22Rv1 (cell line): ENCODE measurements around the gene PDSS1.

ENCODE experiments used
- H3K27ac ChIP-seq: fragments of 450-650 bp; 2 replicates; pipeline ENCODE4 v1.5.1; 2017
- CTCF ChIP-seq: fragments of 450-650 bp; IDR thresholded peaks from 2 replicates; pipeline ENCODE4 v1.5.1; 2017; ENCODE audit warnings: mild to moderate bottlenecking
- ZFX ChIP-seq: fragments of 450-650 bp; IDR thresholded peaks from 2 replicates; pipeline ENCODE4 v1.6.1; 2017; ENCODE audit warnings: antibody characterized with exemption, borderline replicate concordance

The PDSS1 gene

GRCh38 chr10:26717476-26717875 lies 20.0 kb downstream of the PDSS1 start:
- H3K27ac ChIP-seq, result no peak overlapping the region
- TF ChIP-seq ZFX (no peak), CTCF (no peak)

- no peak for TF ChIP-seq ZFX
- no peak for TF ChIP-seq CTCF
- H3K27ac ChIP-seq, result no peak overlapping the region
Measured at GRCh38 chr10:26721561-26721960, 24.1 kb downstream of the PDSS1 start.

GRCh38 chr10:26723016-26723415 lies 25.5 kb downstream of the PDSS1 start:
- H3K27ac ChIP-seq, result no peak overlapping the region
- TF ChIP-seq CTCF (no peak), ZFX (no peak)

GRCh38 chr10:26725837-26726727 lies 28.6 kb downstream of the PDSS1 start:
- H3K27ac ChIP-seq, result no peak overlapping the region
- peak; percentile 91 for TF ChIP-seq CTCF
- TF ChIP-seq ZFX, result no peak

GRCh38 chr10:26727005-26727404 lies 29.5 kb downstream of the PDSS1 start:
- TF ChIP-seq ZFX (no peak), CTCF (no peak)

GRCh38 chr10:26728957-26729356 lies 31.5 kb downstream of the PDSS1 start:
- H3K27ac ChIP-seq, result no peak overlapping the region
- TF ChIP-seq ZFX, result no peak
- 0 out of 2 replicates have a peak, but pooled peaks have one; percentile 5 for TF ChIP-seq CTCF

More at GRCh38 chr10:26727005-26727404, 29.5 kb downstream of the PDSS1 start:
- no peak overlapping the region for H3K27ac ChIP-seq

- H3K27ac ChIP-seq, result no peak overlapping the region
- no peak for TF ChIP-seq ZFX
- no peak for TF ChIP-seq CTCF
Measured at GRCh38 chr10:26729395-26729794, 31.9 kb downstream of the PDSS1 start.
